RWPE1 (cell line): ENCODE measurements around the gene RSPH9.
A peak's percentile ranks its signal among the peaks of the same experiment; 100 is the strongest.

ENCODE experiments used
- CTCF ChIA-PET: fragments of 350-600 bp; sonication (Branson Sonifier 250); formaldehyde crosslinking; extraction: SDS; loops from one replicate; lab custom pipeline; 2021; lab: Yijun Ruan, JAX
- POLR2A ChIA-PET: fragments of 400-600 bp; formaldehyde crosslinking; extraction: SDS; loops from one replicate; lab custom pipeline; 2020; ENCODE audit warnings: antibody characterized with exemption; ENCODE audit not compliant: low non-redundant PET; lab: Yijun Ruan, JAX
- DNase-seq: peaks from one replicate; pipeline ENCODE4 v3.0.0; 2012; ENCODE audit warnings: low spot score
- H3K27ac ChIP-seq: fragments of 450-650 bp; 2 replicates; pipeline ENCODE4 v1.5.1; 2017
- CTCF ChIP-seq: fragments of 450-650 bp; conservative IDR thresholded peaks from 2 replicates; pipeline ENCODE4 v1.5.1; 2017; ENCODE audit warnings: low read depth, mild to moderate bottlenecking

The RSPH9 gene

GRCh38 chr6:43609402-43609801 lies 35.4 kb upstream of the RSPH9 start:
- ChIA-PET POLR2A (no interaction called here), CTCF (interaction anchor here (0.7 to 1.1 kb wide), 4 partner anchors 8 to 160 kb away, joined by 3 to 7 read pairs (median 4); no protein-coding TSS in a partner anchor)
- DNase-seq, result no peak
- no peak for TF ChIP-seq CTCF
- H3K27ac ChIP-seq, result no peak overlapping the region

GRCh38 chr6:43610431-43610830 lies 34.4 kb upstream of the RSPH9 start:
- POLR2A ChIA-PET, result no interaction called here
- H3K27ac ChIP-seq, result no peak overlapping the region
- CTCF ChIA-PET, result interaction anchor here (0.7 to 1.1 kb wide), 2 partner anchors 164 to 469 kb away, joined by 4 read pairs; no protein-coding TSS in a partner anchor
- TF ChIP-seq CTCF, result no peak
- no peak for DNase-seq

GRCh38 chr6:43613721-43614395 lies 31.0 kb upstream of the RSPH9 start:
- CTCF ChIA-PET, result interaction anchor here (0.6 kb wide), 1 partner anchor 442 kb away, joined by 3 read pairs; no protein-coding TSS in a partner anchor
- POLR2A ChIA-PET, result interaction anchor here (0.7 kb wide), 1 partner anchor 15 kb away, joined by 3 read pairs; the partner anchor contains the start of gene GTPBP2

GRCh38 chr6:43614396-43614730 lies 30.5 kb upstream of the RSPH9 start:
- no peak overlapping the region for H3K27ac ChIP-seq
- ChIA-PET CTCF (interaction anchor here (0.6 kb wide), 1 partner anchor 442 kb away, joined by 3 read pairs; no protein-coding TSS in a partner anchor), POLR2A (interaction anchor here (0.7 kb wide), 1 partner anchor 15 kb away, joined by 3 read pairs; the partner anchor contains the start of gene GTPBP2)

More at GRCh38 chr6:43613721-43614395, 31.0 kb upstream of the RSPH9 start:
- TF ChIP-seq CTCF, result no peak
- H3K27ac ChIP-seq, result no peak overlapping the region
- DNase-seq, result no peak

GRCh38 chr6:43616725-43617472 lies 27.9 kb upstream of the RSPH9 start:
- POLR2A ChIA-PET, result interaction anchor here (0.8 kb wide), 1 partner anchor 13 kb away, joined by 3 read pairs; the partner anchor contains the start of gene GTPBP2

More at GRCh38 chr6:43614396-43614730, 30.5 kb upstream of the RSPH9 start:
- DNase-seq, result no peak
- no peak for TF ChIP-seq CTCF

More at GRCh38 chr6:43616725-43617472, 27.9 kb upstream of the RSPH9 start:
- no peak for DNase-seq
- no peak for TF ChIP-seq CTCF
- peak overlapping the region; percentile 36 for H3K27ac ChIP-seq
- CTCF ChIA-PET, result interaction anchor here (0.6 to 1.2 kb wide), 2 partner anchors 8 to 23 kb away, joined by 4 to 8 read pairs; no protein-coding TSS in a partner anchor
